IMR-90 (cell line): Measurements from ENCODE around the gene ZRANB3. TPM values are rescaled to one million over a fixed set of nuclear protein-coding genes. Genes with fewer than 3 reads are reported as not detected.

Experiments
- ATAC-seq: fragments of 200-7000 bp; cut with Tn5 transposase; 2 replicates; pipeline ENCODE4 v1.9.1; 2020; ENCODE audit warnings: low read depth, mild to moderate bottlenecking, moderate library complexity
- BruUV-seq: library from RNA; stranded (reverse); fragments of 400-500 nt; replicated peaks from 2 replicates; lab custom pipeline; 2021; lab: Mats Ljungman, UMichigan
- CTCF ChIA-PET: fragments of 300-600 bp; formaldehyde crosslinking; extraction: SDS; loops from one replicate; lab custom pipeline; 2021; ENCODE audit warnings: antibody characterized with exemption; lab: Yijun Ruan, JAX
- POLR2A ChIA-PET: fragments of 300-600 bp; sonication (Branson Sonifier 250); formaldehyde crosslinking; loops from one replicate; lab custom pipeline; 2022; ENCODE audit warnings: antibody characterized with exemption; ENCODE audit not compliant: unreplicated experiment; lab: Charles Lee
- DNase-seq: peaks from one replicate; pipeline ENCODE4 v3.0.0; 2013
- H2AFZ ChIP-seq: replicated peaks from 2 replicates; pipeline ENCODE3; 2013; ENCODE audit warnings: low read length, mild to moderate bottlenecking; ENCODE audit not compliant: poor library complexity
- H2AK5ac ChIP-seq: 2 replicates; pipeline ENCODE4 v1.6.1; 2013; ENCODE audit warnings: low read depth, low read length, inconsistent platforms
- H2AK9ac ChIP-seq: replicated peaks from 2 replicates; pipeline ENCODE3; 2013; ENCODE audit warnings: mild to moderate bottlenecking, low read depth, low read length, moderate library complexity; ENCODE audit not compliant: poor library complexity
- H2BK120ac ChIP-seq: 2 replicates; pipeline ENCODE4 v1.6.1; 2013; ENCODE audit warnings: low read depth, low read length, inconsistent platforms
- H2BK15ac ChIP-seq: 3 replicates; pipeline ENCODE4 v1.6.1; 2013; ENCODE audit warnings: low read depth, low read length, inconsistent platforms
- H2BK20ac ChIP-seq: 2 replicates; pipeline ENCODE4 v1.6.1; 2013; ENCODE audit warnings: low read depth, mild to moderate bottlenecking, inconsistent platforms, low read length, moderate library complexity
- H2BK5ac ChIP-seq: 2 replicates; pipeline ENCODE4 v1.6.1; 2013; ENCODE audit warnings: mild to moderate bottlenecking, low read depth, low read length, inconsistent platforms; ENCODE audit not compliant: poor library complexity, severe bottlenecking
- H3K14ac ChIP-seq: replicated peaks from 2 replicates; pipeline ENCODE4 v1.6.1; 2013; ENCODE audit warnings: low read depth, low read length, inconsistent platforms
- H3K18ac ChIP-seq: 2 replicates; pipeline ENCODE4 v1.6.1; 2013; ENCODE audit warnings: low read depth, low read length, control low read depth
- H3K23ac ChIP-seq: 2 replicates; pipeline ENCODE4 v1.6.1; 2013; ENCODE audit warnings: low read depth, low read length, inconsistent platforms
- H3K27ac ChIP-seq: 2 replicates; pipeline ENCODE4 v1.5.1; 2013; ENCODE audit warnings: mild to moderate bottlenecking, control low read depth, low read length; ENCODE audit not compliant: insufficient read depth
- H3K27me3 ChIP-seq: 2 replicates; pipeline ENCODE4 v1.6.1; 2013; ENCODE audit warnings: low read length; ENCODE audit not compliant: control insufficient read depth, insufficient read depth
- H3K36me3 ChIP-seq: 2 replicates; pipeline ENCODE4 v1.6.1; 2013; ENCODE audit warnings: low read length, mixed read lengths; ENCODE audit not compliant: control insufficient read depth, insufficient read depth
- H3K4ac ChIP-seq: 2 replicates; pipeline ENCODE4 v1.6.1; 2013; ENCODE audit warnings: low read depth, low read length, inconsistent platforms
- H3K4me1 ChIP-seq: 2 replicates; pipeline ENCODE4 v1.6.1; 2013; ENCODE audit warnings: low read length, mixed read lengths; ENCODE audit not compliant: control insufficient read depth, insufficient read depth
- H3K4me2 ChIP-seq: 2 replicates; pipeline ENCODE4 v1.6.1; 2013; ENCODE audit warnings: low read depth, mild to moderate bottlenecking, control low read depth, low read length, moderate library complexity
- H3K4me3 ChIP-seq: 2 replicates; pipeline ENCODE4 v1.5.1; 2013; ENCODE audit warnings: low read depth, mild to moderate bottlenecking, control low read depth, low read length, moderate library complexity; ENCODE audit not compliant: insufficient read depth
- H3K56ac ChIP-seq: 2 replicates; pipeline ENCODE4 v1.6.1; 2013; ENCODE audit warnings: low read length, inconsistent platforms; ENCODE audit not compliant: insufficient read depth; ENCODE audit errors: extremely low read depth
- H3K79me1 ChIP-seq, 2 experiments: 2 replicates each; pipeline ENCODE4 v1.6.1; 2013; ENCODE audit warnings: low read length in 2 of 2, inconsistent platforms in 1 of 2, low read depth in 1 of 2
- H3K9ac ChIP-seq: 2 replicates; pipeline ENCODE4 v1.6.1; 2013; ENCODE audit warnings: low read depth, low read length, control low read depth
- H3K9me1 ChIP-seq: 2 replicates; pipeline ENCODE4 v1.6.1; 2013; ENCODE audit warnings: low read length, inconsistent platforms; ENCODE audit not compliant: insufficient read depth
- H3K9me3 ChIP-seq: 2 replicates; pipeline ENCODE4 v1.6.1; 2013; ENCODE audit warnings: low read length; ENCODE audit not compliant: control insufficient read depth, insufficient read depth
- H4K20me1 ChIP-seq: 2 replicates; pipeline ENCODE4 v1.6.1; 2013; ENCODE audit warnings: low read length, inconsistent platforms; ENCODE audit not compliant: insufficient read depth
- H4K5ac ChIP-seq: 2 replicates; pipeline ENCODE4 v1.6.1; 2013; ENCODE audit warnings: mild to moderate bottlenecking, low read depth, low read length, control low read depth
- H4K8ac ChIP-seq, 2 experiments: 2 replicates each; pipeline ENCODE4 v1.6.1; 2013; ENCODE audit warnings: low read depth in 2 of 2, low read length in 2 of 2, control low read depth in 1 of 2, inconsistent platforms in 1 of 2
- H4K91ac ChIP-seq: 2 replicates; pipeline ENCODE4 v1.6.1; 2013; ENCODE audit warnings: low read depth, low read length, inconsistent platforms; ENCODE audit not compliant: insufficient read depth
- BHLHE40 ChIP-seq: fragments of 150-350 bp; IDR thresholded peaks from 2 replicates; pipeline ENCODE4 v1.6.1; 2016; ENCODE audit warnings: mild to moderate bottlenecking, low read depth, low read length
- CHD1 ChIP-seq: IDR thresholded peaks from 2 replicates; pipeline ENCODE4 v1.6.1; 2012; ENCODE audit warnings: low read depth, low read length, improper control_type of control experiment
- FOS ChIP-seq: fragments of 150-350 bp; IDR thresholded peaks from 2 replicates; pipeline ENCODE4 v1.6.1; 2016; ENCODE audit warnings: low read depth, low read length
- MAFK ChIP-seq: IDR thresholded peaks from 2 replicates; pipeline ENCODE4 v1.6.1; 2012; ENCODE audit warnings: low read depth, low read length, improper control_type of control experiment
- MAZ ChIP-seq: IDR thresholded peaks from 2 replicates; pipeline ENCODE4 v1.6.1; 2012; ENCODE audit warnings: low read depth, mild to moderate bottlenecking, low read length, improper control_type of control experiment, moderate library complexity, borderline replicate concordance
- MXI1 ChIP-seq: IDR thresholded peaks from 2 replicates; pipeline ENCODE4 v1.6.1; 2012; ENCODE audit warnings: low read depth, mild to moderate bottlenecking, low read length, moderate library complexity, borderline replicate concordance
- NFE2L2 ChIP-seq: fragments of 150-350 bp; IDR thresholded peaks from 2 replicates; pipeline ENCODE4 v1.6.1; 2016; ENCODE audit warnings: low read depth, mild to moderate bottlenecking, low read length
- POLR2A ChIP-seq: IDR thresholded peaks from 2 replicates; pipeline ENCODE4 v1.6.1; 2012; ENCODE audit warnings: mild to moderate bottlenecking, low read depth, low read length
- RAD21 ChIP-seq: IDR thresholded peaks from 2 replicates; pipeline ENCODE4 v1.6.1; 2012; ENCODE audit warnings: low read length, improper control_type of control experiment
- RCOR1 ChIP-seq: IDR thresholded peaks from 2 replicates; pipeline ENCODE4 v1.6.1; 2012; ENCODE audit warnings: mild to moderate bottlenecking, low read length, improper control_type of control experiment; ENCODE audit not compliant: insufficient replicate concordance
- SMC3 ChIP-seq: fragments of 150-350 bp; IDR thresholded peaks from 2 replicates; pipeline ENCODE4 v1.6.1; 2016; ENCODE audit warnings: low read depth, mild to moderate bottlenecking, antibody characterized with exemption, low read length, moderate library complexity
- dilution Hi-C: fragments of 300-500 bp; cut with HindIII; formaldehyde crosslinking; loops from one replicate; pipeline ENCODE4 v1.14.3; 2018; ENCODE audit warnings: low sequenced_read_pairs; ENCODE audit not compliant: unreplicated experiment
- in situ Hi-C: fragments of 300-500 bp; cut with MboI; formaldehyde crosslinking; loops from 3 replicates; pipeline ENCODE4 v1.14.3; 2019; ENCODE audit warnings: low sequenced_read_pairs, inconsistent platforms, mixed read lengths
- intact Hi-C: fragments of 100-400 bp; cut with micrococcal nuclease; formaldehyde crosslinking; loops from 2 replicates; pipeline ENCODE4 v1.10.0; 2022
- polyA plus RNA-seq, 3 experiments: library from polyadenylated mRNA; depleted of rRNA; stranded (reverse); fragments of >200 nt; gene quantifications; 2 replicates each; pipeline ENCODE4 v1.2.3, GENCODE V29; 2012; ENCODE audit warnings: low replicate concordance in 1 of 3
- total RNA-seq: library from RNA; depleted of rRNA; stranded (reverse); fragments of >200 nt; gene quantifications from 2 replicates; pipeline ENCODE4 v1.2.3, GENCODE V29; 2012
- TF ChIP-seq, protein P1 (sequence below): conservative IDR thresholded peaks from 2 replicates; pipeline ENCODE4 v1.5.1; 2012; ENCODE audit warnings: mild to moderate bottlenecking, low read depth, low read length, improper control_type of control experiment
- TF ChIP-seq, protein P2 (sequence below): fragments of 150-350 bp; IDR thresholded peaks from 2 replicates; pipeline ENCODE4 v1.6.1; 2017; ENCODE audit warnings: mild to moderate bottlenecking, antibody characterized with exemption, low read length, low read depth

The ZRANB3 gene
- total and polyA plus RNA-seq, 2 of the 4 experiments (the other 2 are of a cell fraction) = 3.4 to 9.3 TPM

DNA sequence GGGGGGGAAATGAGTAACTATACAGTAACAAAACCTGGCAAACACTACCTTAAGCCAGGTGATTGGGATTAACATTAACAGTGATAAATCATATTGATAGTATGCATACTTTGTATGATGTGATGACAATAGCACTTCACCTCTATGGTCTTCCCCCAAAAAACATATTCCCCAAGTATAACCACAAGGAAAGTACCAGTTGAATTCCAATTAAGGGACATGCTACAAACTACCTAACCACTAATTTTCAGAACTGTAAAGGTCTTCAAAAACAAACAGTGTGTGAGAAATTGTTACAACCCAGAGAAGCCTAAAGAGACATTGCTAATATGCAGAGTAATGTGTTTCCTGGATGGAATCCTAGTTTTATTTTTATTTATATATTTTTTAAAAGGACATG, 152.4 kb downstream of the ZRANB3 start:
- ChIA-PET CTCF (no interaction called here), POLR2A (no interaction called here)
- Histone ChIP-seq H3K18ac (no peak overlapping the region), H2AFZ (no peak overlapping the region), H2BK120ac (no peak overlapping the region), H2BK20ac (no peak overlapping the region), H3K56ac (no peak overlapping the region), H3K4me1 (no peaks in the 10 kb centered on the region), H3K9me1 (no peaks in the 10 kb centered on the region), H3K4me3 (no peak overlapping the region), H4K5ac (no peak overlapping the region), H4K8ac (no peak overlapping the region), H3K9ac (no peak overlapping the region), H3K27me3 (no peaks in the 10 kb centered on the region), H3K9me3 (no peaks in the 10 kb centered on the region; the same call in 1 of the 2 replicates), H3K4ac (no peak overlapping the region), H3K4me2 (no peak overlapping the region), H3K36me3 (no peaks in the 10 kb centered on the region), H3K79me1 (no peaks in the 10 kb centered on the region), H3K23ac (no peak overlapping the region), H4K91ac (no peak overlapping the region), H4K20me1 (no peaks in the 10 kb centered on the region), H2BK5ac (no peak overlapping the region), H2BK15ac (no peak overlapping the region), H2AK5ac (no peak overlapping the region), H2AK9ac (no peak overlapping the region), H3K27ac (no peak overlapping the region), H3K14ac (no peak overlapping the region)
- in situ Hi-C loops = no loop called here
- no peak for DNase-seq
- BruUV-seq = no TSS peak
- dilution Hi-C loops = no loop called here
- TF ChIP-seq SMC3 (no peak), RCOR1 (no peak), POLR2A (no peak), MAZ (no peak), CHD1 (no peak), MXI1 (no peak), MAFK (no peak), BHLHE40 (no peak), RAD21 (no peak), NFE2L2 (no peak), FOS (no peak)
- TF ChIP-seq, protein P1, sequence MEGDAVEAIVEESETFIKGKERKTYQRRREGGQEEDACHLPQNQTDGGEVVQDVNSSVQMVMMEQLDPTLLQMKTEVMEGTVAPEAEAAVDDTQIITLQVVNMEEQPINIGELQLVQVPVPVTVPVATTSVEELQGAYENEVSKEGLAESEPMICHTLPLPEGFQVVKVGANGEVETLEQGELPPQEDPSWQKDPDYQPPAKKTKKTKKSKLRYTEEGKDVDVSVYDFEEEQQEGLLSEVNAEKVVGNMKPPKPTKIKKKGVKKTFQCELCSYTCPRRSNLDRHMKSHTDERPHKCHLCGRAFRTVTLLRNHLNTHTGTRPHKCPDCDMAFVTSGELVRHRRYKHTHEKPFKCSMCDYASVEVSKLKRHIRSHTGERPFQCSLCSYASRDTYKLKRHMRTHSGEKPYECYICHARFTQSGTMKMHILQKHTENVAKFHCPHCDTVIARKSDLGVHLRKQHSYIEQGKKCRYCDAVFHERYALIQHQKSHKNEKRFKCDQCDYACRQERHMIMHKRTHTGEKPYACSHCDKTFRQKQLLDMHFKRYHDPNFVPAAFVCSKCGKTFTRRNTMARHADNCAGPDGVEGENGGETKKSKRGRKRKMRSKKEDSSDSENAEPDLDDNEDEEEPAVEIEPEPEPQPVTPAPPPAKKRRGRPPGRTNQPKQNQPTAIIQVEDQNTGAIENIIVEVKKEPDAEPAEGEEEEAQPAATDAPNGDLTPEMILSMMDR = no peak
- TF ChIP-seq, protein P2, sequence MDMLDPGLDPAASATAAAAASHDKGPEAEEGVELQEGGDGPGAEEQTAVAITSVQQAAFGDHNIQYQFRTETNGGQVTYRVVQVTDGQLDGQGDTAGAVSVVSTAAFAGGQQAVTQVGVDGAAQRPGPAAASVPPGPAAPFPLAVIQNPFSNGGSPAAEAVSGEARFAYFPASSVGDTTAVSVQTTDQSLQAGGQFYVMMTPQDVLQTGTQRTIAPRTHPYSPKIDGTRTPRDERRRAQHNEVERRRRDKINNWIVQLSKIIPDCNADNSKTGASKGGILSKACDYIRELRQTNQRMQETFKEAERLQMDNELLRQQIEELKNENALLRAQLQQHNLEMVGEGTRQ = no peak
- no peak for ATAC-seq
- intact Hi-C loops = no loop called here
